Measurements from ENCODE around the gene KDM2B. TPM values are rescaled to one million over a fixed set of nuclear protein-coding genes. Genes with fewer than 3 reads are reported as not detected.

KDM2B gene
- total RNA-seq, 2 donors from 2014 or later: 18.1 to 39.3 TPM

- TF ChIP-seq POLR2AphosphoS5 (IDR thresholded peaks at IDR 0.05) (no peak), POLR2A (IDR thresholded peaks at IDR 0.05) (no peak), CTCF (IDR thresholded peaks at IDR 0.05) (no peak)
- Histone ChIP-seq H3K9me3 (no peaks in the 10 kb centered on the region), H3K4me3 (no peak overlapping the region), H3K27ac (no peak overlapping the region), H3K4me1 (replicated peaks) (no peaks in the 10 kb centered on the region), H3K27me3 (replicated peaks; ENCODE audit: insufficient read depth) (no peaks in the 10 kb centered on the region), H3K36me3 (no peaks in the 10 kb centered on the region)
- intact Hi-C loops (cut with DNase I): no loop called here
- 82% methylated on average over 4 of the region's 4 CpGs for WGBS
- no peak for DNase-seq (ENCODE audit: low spot score)
These were observed 136.0 kb downstream of the KDM2B start for GRCh38 chr12:121444842-121445202.

- 79% methylated on average over 38 of the region's 45 CpGs for WGBS
- Histone ChIP-seq H3K27ac (no peak overlapping the region), H3K4me1 (replicated peaks) (no peaks in the 10 kb centered on the region), H3K9me3 (no peaks in the 10 kb centered on the region), H3K36me3 (no peaks in the 10 kb centered on the region), H3K4me3 (no peak overlapping the region), H3K27me3 (replicated peaks; ENCODE audit: insufficient read depth) (no peaks in the 10 kb centered on the region)
- intact Hi-C loops (cut with DNase I): loop anchor here (1.0 kb wide), 1 partner anchor 110 kb away; no protein-coding TSS in a partner anchor
- TF ChIP-seq POLR2A (IDR thresholded peaks at IDR 0.05) (no peak), CTCF (IDR thresholded peaks at IDR 0.05) (no peak), POLR2AphosphoS5 (IDR thresholded peaks at IDR 0.05) (no peak)
- DNase-seq (ENCODE audit: low spot score): no peak
These were observed 136.6 kb downstream of the KDM2B start for GRCh38 chr12:121443911-121444841.

- Histone ChIP-seq H3K27ac (no peak overlapping the region), H3K4me3 (no peak overlapping the region), H3K36me3 (no peaks in the 10 kb centered on the region), H3K9me3 (no peaks in the 10 kb centered on the region), H3K4me1 (replicated peaks) (no peaks in the 10 kb centered on the region), H3K27me3 (replicated peaks; ENCODE audit: insufficient read depth) (no peaks in the 10 kb centered on the region)
- no peak for TF ChIP-seq POLR2A (IDR thresholded peaks at IDR 0.05)
- peak; percentile 48 for TF ChIP-seq POLR2AphosphoS5 (IDR thresholded peaks at IDR 0.05)
- peak; percentile 83 to 92 (median 89) for TF ChIP-seq CTCF (IDR thresholded peaks at IDR 0.05)
- intact Hi-C loops (cut with DNase I): loop anchor here (1.0 kb wide), 1 partner anchor 109 kb away; no protein-coding TSS in a partner anchor
- WGBS: 52% methylated on average over 20 of the region's 20 CpGs
- peak; percentile 83 for DNase-seq (ENCODE audit: low spot score)
These were observed 137.5 kb downstream of the KDM2B start for GRCh38 chr12:121443193-121443870.

GRCh38 chr12:121442028-121442948 is 138.5 kb downstream of the KDM2B start:
- no peak overlapping the region for H3K27ac ChIP-seq
- H3K9me3 ChIP-seq: no peaks in the 10 kb centered on the region
- H3K36me3 ChIP-seq: no peaks in the 10 kb centered on the region
- no peak overlapping the region for H3K4me3 ChIP-seq
- no peak for TF ChIP-seq POLR2AphosphoS5 (IDR thresholded peaks at IDR 0.05)
- TF ChIP-seq CTCF (IDR thresholded peaks at IDR 0.05): no peak
- TF ChIP-seq POLR2A (IDR thresholded peaks at IDR 0.05): no peak
- H3K4me1 ChIP-seq (replicated peaks): no peaks in the 10 kb centered on the region
- no peaks in the 10 kb centered on the region for H3K27me3 ChIP-seq (replicated peaks; ENCODE audit: insufficient read depth)
- DNase-seq (ENCODE audit: low spot score): no peak
- WGBS: 93% methylated on average over 67 of the region's 68 CpGs
- intact Hi-C loops (cut with DNase I): no loop called here

Data from prostate gland (tissue), 2 donors.